PC-9 (cell line): ENCODE measurements around the gene FAM3C.

Experiments
- EZH2 ChIP-seq: fragments of 200-600 bp; sonication (generic); IDR thresholded peaks from 2 replicates; pipeline ENCODE4 v1.8.0; 2017; ENCODE audit warnings: antibody characterized with exemption, low read depth
- TF ChIP-seq, protein P1 (sequence below): fragments of 200-600 bp; sonication (generic); conservative IDR thresholded peaks from 2 replicates; pipeline ENCODE4 v1.6.1; 2017; ENCODE audit warnings: mixed run types, antibody characterized with exemption, mild to moderate bottlenecking, moderate library complexity

DNA sequence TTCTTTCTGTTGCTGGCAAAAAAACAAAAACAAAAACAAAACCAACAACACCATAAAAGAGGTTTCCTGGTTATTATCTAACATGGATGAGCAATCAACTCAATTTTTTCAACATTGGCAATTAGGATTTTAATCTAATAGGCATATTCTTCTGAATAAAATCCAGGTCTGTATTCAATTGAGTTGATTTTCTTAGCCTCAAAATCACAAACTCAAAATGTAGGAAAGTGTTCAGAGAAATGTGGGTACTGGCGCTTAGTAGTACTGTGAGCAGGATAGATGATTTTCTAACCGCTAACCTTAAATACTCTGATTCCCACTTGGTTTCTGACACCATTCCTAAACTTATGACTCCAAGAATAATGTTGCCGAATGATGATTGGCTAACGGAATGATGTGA lies 61.7 kb downstream of the FAM3C start:
- TF ChIP-seq, protein P1, sequence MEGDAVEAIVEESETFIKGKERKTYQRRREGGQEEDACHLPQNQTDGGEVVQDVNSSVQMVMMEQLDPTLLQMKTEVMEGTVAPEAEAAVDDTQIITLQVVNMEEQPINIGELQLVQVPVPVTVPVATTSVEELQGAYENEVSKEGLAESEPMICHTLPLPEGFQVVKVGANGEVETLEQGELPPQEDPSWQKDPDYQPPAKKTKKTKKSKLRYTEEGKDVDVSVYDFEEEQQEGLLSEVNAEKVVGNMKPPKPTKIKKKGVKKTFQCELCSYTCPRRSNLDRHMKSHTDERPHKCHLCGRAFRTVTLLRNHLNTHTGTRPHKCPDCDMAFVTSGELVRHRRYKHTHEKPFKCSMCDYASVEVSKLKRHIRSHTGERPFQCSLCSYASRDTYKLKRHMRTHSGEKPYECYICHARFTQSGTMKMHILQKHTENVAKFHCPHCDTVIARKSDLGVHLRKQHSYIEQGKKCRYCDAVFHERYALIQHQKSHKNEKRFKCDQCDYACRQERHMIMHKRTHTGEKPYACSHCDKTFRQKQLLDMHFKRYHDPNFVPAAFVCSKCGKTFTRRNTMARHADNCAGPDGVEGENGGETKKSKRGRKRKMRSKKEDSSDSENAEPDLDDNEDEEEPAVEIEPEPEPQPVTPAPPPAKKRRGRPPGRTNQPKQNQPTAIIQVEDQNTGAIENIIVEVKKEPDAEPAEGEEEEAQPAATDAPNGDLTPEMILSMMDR: no peak
- TF ChIP-seq EZH2: no peak
